Mesodermal cell (in vitro differentiated cells): Measurements from ENCODE around the gene CSNK1G1.
"Not testable (repeated sequence)": the region's sequence is repeated elsewhere in the genome, so short reads cannot be mapped to it uniquely, and the experiment has no call there.

ENCODE experiments used
- H3K27ac ChIP-seq: 2 replicates; pipeline ENCODE4 v1.7.0; 2013; ENCODE audit warnings: mild to moderate bottlenecking, low read depth, low read length, moderate library complexity; ENCODE audit not compliant: severe bottlenecking
- H3K36me3 ChIP-seq: 2 replicates; pipeline ENCODE4 v1.7.1; 2013; ENCODE audit warnings: mild to moderate bottlenecking, low read length, moderate library complexity; ENCODE audit not compliant: control insufficient read depth, insufficient read depth
- H3K4me1 ChIP-seq: one replicate; pipeline ENCODE4 v1.7.1; 2013; ENCODE audit warnings: mild to moderate bottlenecking, low read length; ENCODE audit not compliant: insufficient read depth, control insufficient read depth, poor library complexity, severe bottlenecking
- H3K4me3 ChIP-seq: 2 replicates; pipeline ENCODE4 v1.7.0; 2013; ENCODE audit warnings: low read length, control low read depth, mild to moderate bottlenecking; ENCODE audit not compliant: insufficient read depth, poor library complexity, severe bottlenecking; ENCODE audit errors: extremely low read depth
- H3K9me3 ChIP-seq: 2 replicates; pipeline ENCODE4 v1.7.1; 2013; ENCODE audit warnings: mild to moderate bottlenecking, low read length, moderate library complexity; ENCODE audit not compliant: control insufficient read depth
- WGBS, 2 experiments: methylation state at CpG; one replicate each; pipeline ENCODE4 v1.1.5; 2013; ENCODE audit warnings: missing lambda C conversion rate in 2 of 2; ENCODE audit not compliant: insufficient coverage in 2 of 2; 5-methylcytosine and 5-hydroxymethylcytosine counted together

The CSNK1G1 gene

DNA sequence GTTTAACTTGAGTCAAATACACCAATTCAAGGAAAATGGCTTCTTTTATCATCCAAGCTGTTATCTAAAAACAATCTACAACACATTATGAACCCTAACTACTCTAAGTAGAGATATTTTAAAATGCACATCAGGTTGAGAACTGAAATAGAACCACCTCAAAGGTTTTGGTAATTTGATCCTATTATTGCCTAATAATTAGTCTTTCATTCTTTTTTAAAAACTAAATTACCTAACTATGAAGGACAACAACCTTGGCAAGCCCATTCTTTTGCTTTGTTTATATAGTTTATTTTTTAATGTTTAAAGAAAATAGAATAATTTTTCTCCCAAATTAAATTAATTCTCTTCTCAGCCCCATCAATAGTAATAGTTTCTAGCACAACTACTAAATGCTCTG lies 132.1 kb downstream of the CSNK1G1 start:
- Histone ChIP-seq H3K4me3 (no peak overlapping the region), H3K36me3 (peaks cover 10% of the 10 kb centered on the region)

DNA sequence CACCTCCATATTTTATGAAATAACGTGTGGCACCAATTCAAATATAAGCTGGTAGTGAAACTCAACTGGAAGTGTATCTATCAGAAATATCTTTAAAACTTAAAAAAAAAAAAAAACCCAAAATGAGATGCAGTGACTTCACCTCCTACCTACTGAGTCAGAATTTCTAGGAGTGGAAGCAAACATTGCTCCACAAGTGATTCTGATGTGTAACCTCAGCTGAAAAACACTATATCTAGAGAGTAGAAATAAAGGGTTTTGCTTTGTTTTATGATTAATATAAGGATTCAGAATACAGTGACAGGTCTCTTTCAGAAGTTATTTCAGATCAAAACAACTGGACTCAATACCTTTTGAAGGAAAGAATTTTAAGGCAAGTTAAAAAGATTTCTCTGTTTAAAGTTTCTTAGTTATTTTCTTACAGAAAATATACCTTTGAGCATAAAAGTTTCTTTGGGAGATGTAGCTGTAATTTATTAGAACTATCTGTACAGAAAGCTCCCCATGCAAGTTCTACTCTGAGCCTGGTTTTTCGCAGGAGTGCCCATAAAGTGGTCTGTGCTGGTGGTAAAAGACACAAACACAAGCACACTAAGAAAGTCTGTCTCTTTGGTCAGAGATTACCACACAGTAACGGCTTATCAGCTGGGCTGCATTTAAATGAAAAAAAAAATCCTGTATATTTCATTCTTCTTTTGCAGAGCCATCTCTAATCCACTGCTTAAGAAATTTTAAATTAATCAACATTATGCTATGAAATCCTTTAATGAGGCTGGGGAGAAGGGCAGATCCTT lies 133.2 kb downstream of the CSNK1G1 start:
- Histone ChIP-seq H3K4me3 (no peak overlapping the region), H3K9me3 (no peaks in the 10 kb centered on the region), H3K27ac (no peak overlapping the region), H3K4me1 (no peaks in the 10 kb centered on the region), H3K36me3 (peaks cover 7% of the 10 kb centered on the region)
- 93% methylated on average over 2 of the region's 3 CpGs; no CpG with 5 or more reads in 1 of the 2 experiments for WGBS, 2 experiments

More for the DNA sequence above, 132.1 kb downstream of the CSNK1G1 start:
- Histone ChIP-seq H3K9me3 (no peaks in the 10 kb centered on the region), H3K27ac (no peak overlapping the region), H3K4me1 (no peaks in the 10 kb centered on the region)

DNA sequence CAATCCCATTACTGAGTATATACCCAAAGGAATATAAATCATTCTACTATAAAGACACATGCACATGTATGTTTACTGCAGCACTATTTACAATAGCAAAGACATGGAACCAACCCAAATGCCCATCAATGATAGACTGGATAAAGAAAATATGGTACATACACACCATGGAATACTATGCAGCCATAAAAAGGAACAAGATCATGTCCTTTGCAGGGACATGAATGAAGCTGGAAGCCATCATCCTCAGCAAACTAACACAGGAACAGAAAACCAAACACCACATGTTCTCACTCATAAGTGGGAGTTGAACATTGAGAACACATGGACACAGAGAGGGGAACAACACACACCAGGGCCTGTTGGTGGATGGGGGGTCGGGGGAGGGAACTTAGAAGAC lies 134.1 kb downstream of the CSNK1G1 start:
- WGBS, 2 experiments = no CpG with 5 or more reads among the region's 1 CpG
- not testable (repeated sequence) for H3K36me3 ChIP-seq, H3K27ac ChIP-seq, H3K4me3 ChIP-seq, H3K9me3 ChIP-seq, H3K4me1 ChIP-seq

DNA sequence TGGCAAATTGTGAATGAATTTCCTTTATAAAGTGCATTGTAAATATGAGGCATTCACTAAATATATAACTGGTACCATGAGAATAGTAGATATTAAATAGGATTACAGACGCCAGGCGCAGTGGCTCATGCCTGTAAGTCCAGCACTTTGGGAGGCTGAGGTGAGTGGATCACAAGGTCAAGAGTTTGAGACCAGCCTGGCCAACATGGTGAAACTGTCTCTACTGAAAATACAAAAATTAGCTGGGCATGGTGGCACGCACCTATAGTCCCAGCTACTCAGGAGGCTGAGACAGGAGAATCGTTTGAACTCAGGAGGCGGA lies 138.6 kb downstream of the CSNK1G1 start:
- WGBS, 2 experiments = 85 to 98% methylated on average over 2 to 5 of the region's 5 CpGs
- peaks cover 23% of the 10 kb centered on the region for H3K36me3 ChIP-seq
- H3K9me3 ChIP-seq, H3K4me3 ChIP-seq, H3K27ac ChIP-seq, H3K4me1 ChIP-seq: not testable (repeated sequence)

DNA sequence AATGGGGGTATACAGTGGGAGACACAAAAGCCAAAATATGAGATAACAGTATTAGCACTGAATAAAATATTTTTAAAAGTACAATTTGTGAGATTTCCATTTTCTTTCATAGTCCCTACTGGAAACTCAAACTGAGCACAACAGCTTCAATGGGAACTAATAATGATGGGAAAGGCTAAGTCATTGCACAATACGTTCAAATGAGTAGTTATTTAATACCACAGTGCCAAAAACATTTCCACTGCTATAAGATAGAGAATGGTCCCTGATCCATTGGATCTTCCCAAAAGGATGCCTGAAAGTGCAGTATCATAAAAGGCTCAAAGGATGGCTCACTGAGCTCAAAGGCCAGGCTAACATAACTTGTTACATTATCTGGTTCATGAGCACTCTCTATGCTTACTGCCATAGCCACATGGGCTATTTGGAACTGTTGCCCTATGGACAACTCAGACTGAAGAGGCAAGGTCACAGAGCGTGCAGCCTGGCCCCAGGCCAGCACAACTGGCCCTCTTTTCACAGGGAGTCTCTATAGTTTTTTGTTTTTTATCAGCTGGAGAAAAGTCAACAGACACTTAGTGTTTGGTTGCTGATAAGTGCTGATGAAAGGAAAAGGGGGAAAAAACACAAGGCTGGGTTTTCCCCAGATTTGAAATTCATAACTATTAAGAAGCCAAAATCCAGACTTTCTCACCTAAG lies 139.1 kb downstream of the CSNK1G1 start:
- 100% methylated on average over 1 of the region's 2 CpGs for WGBS, 2 experiments
- Histone ChIP-seq H3K4me1 (no peaks in the 10 kb centered on the region), H3K9me3 (no peaks in the 10 kb centered on the region), H3K36me3 (peaks cover 23% of the 10 kb centered on the region), H3K4me3 (no peak overlapping the region), H3K27ac (no peak overlapping the region)

DNA sequence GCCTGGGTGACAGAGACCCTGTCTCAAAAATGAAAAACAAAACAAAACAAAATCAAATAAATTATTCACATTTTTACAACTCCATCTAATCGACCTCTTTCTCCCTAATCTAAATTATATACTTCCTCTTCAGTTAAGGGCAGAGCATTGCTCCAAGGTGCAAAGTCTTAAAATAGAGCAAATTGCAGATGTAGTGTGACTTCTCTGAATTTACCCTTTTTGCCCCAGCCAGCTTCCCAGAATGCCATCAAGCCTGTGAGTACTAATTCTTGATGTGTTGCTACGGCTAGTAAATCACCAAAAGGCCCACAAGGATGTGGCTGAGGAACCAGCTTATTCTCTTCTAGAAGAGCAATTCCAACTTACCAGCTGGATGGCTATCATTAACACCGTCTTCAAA lies 139.8 kb downstream of the CSNK1G1 start:
- WGBS, 2 experiments = 83 to 96% methylated on average over 2 of the region's 3 CpGs
- H3K4me3 ChIP-seq = no peak overlapping the region
- H3K4me1 ChIP-seq = no peaks in the 10 kb centered on the region
- no peaks in the 10 kb centered on the region for H3K9me3 ChIP-seq
- H3K36me3 ChIP-seq = peaks cover 29% of the 10 kb centered on the region
- no peak overlapping the region for H3K27ac ChIP-seq

DNA sequence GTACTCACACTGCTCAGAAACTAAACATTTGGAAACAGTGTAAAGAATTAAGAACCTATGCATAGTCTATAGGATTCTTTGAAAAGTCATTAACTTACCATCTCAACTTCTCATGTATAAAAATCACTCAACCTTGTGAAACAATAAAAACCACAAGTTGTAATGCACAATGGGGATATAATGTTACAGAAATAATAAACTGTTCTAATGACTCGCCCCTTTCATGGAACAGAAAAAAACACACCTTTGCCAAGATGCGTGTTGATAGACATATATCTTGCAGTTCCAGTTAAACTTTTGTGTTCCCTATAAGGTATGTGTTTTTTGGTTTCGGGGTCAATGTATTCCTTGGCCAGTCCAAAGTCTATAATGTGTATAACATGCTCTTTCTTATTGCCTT lies 142.3 kb downstream of the CSNK1G1 start:
- 89 to 100% methylated on average over 2 to 3 of the region's 3 CpGs for WGBS, 2 experiments
- H3K4me3 ChIP-seq = no peak overlapping the region
- H3K4me1 ChIP-seq = no peaks in the 10 kb centered on the region
- H3K9me3 ChIP-seq = no peaks in the 10 kb centered on the region
- peaks cover 30% of the 10 kb centered on the region for H3K36me3 ChIP-seq
- no peak overlapping the region for H3K27ac ChIP-seq

DNA sequence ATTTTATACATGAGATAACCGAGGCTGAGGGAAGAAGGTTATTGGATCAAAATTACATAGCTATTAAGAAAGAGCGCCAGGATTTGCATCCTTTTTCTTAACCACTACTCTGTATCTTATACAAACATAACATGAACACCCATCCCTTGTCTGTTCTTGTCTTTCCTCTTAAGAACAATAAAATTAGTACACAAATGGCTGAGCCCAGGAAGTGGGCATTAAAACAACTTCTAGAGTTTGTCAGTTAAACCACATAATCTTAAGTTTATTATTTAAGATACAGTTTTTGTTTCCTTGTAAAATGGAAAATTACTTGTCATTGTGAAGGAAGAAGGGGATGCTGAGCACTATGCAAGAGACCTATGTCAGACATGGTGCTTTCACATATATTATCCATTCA lies 144.3 kb downstream of the CSNK1G1 start:
- H3K4me3 ChIP-seq = no peak overlapping the region
- H3K9me3 ChIP-seq = no peaks in the 10 kb centered on the region
- no peak overlapping the region for H3K27ac ChIP-seq
- peaks cover 36% of the 10 kb centered on the region for H3K36me3 ChIP-seq
- no peaks in the 10 kb centered on the region for H3K4me1 ChIP-seq
- WGBS, 2 experiments = no CpG with 5 or more reads among the region's 2 CpGs

DNA sequence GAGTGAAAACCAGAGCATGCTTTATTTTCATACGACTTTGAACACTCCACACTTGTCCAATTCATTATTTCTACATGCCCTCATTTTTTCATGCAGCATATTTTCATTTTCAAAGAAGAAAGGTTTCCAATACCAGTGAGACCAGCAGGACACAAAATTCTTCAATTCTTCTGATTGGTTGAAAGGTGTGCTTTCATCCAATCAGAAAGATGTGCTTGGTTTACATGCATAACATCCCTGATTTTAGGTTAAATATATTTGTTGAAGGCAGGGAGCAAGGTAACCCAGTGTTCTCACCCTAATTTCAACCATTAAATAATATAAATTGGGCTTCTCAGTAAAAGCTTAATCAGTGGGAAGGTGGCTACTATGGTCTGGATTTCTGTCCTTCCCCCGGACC lies 145.6 kb downstream of the CSNK1G1 start:
- 100% methylated on average over 1 of the region's 2 CpGs for WGBS, 2 experiments
- Histone ChIP-seq H3K27ac (no peak overlapping the region), H3K9me3 (no peaks in the 10 kb centered on the region), H3K36me3 (peaks cover 26% of the 10 kb centered on the region), H3K4me3 (no peak overlapping the region), H3K4me1 (no peaks in the 10 kb centered on the region)

DNA sequence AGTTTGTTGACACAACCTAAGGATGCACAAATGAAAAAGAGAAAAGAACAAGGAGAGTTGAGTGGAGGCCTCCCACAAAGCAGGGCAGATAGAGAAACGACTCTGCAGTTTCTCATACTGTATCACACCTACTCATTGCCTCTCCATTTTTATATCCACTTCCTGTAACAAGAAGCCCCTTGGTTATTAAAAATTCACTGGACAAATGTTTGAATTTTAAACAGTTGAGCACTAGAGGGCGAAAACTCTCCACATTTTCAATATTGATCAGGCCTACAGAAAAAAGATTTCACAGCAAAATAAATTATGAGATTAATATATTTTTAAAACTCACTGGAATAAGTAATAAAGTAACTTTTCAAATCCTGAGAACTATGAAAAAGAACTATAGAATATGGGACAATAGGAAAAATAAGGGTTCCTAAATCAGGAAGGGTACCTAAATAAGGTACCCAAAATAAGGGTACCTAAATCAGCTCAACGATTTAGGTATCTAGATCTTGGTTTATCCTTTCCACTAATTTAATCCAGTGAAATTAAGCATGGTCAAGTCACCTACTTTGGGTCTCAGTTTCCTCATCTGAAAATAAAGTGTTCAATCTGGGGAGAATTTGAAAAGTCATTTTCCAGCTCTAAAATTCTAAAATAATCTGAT lies 146.2 kb downstream of the CSNK1G1 start:
- peaks cover 26% of the 10 kb centered on the region for H3K36me3 ChIP-seq
- H3K9me3 ChIP-seq = no peaks in the 10 kb centered on the region
- WGBS, 2 experiments = 86% methylated on average over 1 of the region's 3 CpGs; no CpG with 5 or more reads in 1 of the 2 experiments

DNA sequence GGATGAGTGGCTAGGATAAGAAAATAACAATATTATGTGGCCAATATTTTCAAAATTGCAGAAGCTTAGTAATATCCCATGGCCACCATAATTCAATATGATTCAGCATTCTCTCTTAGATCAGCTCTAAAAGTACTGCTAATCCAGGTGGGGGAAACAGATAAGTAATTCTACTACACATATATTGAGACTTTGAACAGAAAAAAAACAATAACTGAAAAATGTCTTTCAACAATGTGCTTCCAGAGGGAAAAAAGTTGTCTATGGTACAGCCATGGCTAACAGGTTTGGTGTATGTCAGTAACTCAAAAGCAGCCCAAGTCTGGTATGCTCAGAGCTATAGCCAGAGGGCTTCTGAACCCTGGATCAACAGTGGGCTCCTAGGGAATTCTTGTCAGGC lies 150.8 kb downstream of the CSNK1G1 start:
- no peak overlapping the region for H3K27ac ChIP-seq
- H3K9me3 ChIP-seq = no peaks in the 10 kb centered on the region
- no peaks in the 10 kb centered on the region for H3K4me1 ChIP-seq
- H3K4me3 ChIP-seq = no peak overlapping the region
- H3K36me3 ChIP-seq = peaks cover 39% of the 10 kb centered on the region

More for the DNA sequence above, 146.2 kb downstream of the CSNK1G1 start:
- no peak overlapping the region for H3K27ac ChIP-seq
- no peak overlapping the region for H3K4me3 ChIP-seq
- H3K4me1 ChIP-seq = no peaks in the 10 kb centered on the region
